HG03469 (cell line): ENCODE data around the gene LIPA.
"Not testable (repeated sequence)": the region's sequence is repeated elsewhere in the genome, so short reads cannot be mapped to it uniquely, and the experiment has no call there.

ENCODE experiments used
- ATAC-seq: cut with Tn5 transposase; IDR thresholded peaks from one replicate; pipeline ENCODE4 v1.9.1; 2021; ENCODE audit warnings: mild to moderate bottlenecking, moderate library complexity, moderate number of reproducible peaks; ENCODE audit not compliant: unreplicated experiment

LIPA gene

DNA sequence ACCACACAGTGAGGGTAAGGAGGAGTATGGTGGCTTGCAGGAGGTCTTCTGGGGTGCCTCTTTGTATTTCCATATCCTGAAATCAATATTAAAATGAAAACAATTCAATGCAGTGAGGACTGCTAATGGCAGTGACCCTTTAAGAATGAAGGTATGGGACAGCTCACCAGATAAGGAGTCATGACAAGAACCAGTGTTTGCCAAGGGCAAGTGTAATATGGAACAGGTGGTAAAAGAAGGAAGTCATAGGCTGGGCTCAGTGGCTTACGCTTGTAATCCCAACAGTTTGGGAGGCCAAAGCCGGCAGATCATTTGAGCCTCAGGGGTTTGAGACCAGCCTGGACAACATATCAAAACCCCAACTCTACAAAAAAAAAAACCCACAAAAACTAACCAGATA is 20.0 kb upstream of the LIPA start:
- ATAC-seq, result no peak

- no peak for ATAC-seq
Observed at GRCh38 chr10:89270153-89270483, 18.5 kb upstream of the LIPA start.

- no peak for ATAC-seq
Observed at GRCh38 chr10:89269433-89270152, 18.0 kb upstream of the LIPA start.

GRCh38 chr10:89266721-89267453 is 15.3 kb upstream of the LIPA start:
- no peak for ATAC-seq

DNA sequence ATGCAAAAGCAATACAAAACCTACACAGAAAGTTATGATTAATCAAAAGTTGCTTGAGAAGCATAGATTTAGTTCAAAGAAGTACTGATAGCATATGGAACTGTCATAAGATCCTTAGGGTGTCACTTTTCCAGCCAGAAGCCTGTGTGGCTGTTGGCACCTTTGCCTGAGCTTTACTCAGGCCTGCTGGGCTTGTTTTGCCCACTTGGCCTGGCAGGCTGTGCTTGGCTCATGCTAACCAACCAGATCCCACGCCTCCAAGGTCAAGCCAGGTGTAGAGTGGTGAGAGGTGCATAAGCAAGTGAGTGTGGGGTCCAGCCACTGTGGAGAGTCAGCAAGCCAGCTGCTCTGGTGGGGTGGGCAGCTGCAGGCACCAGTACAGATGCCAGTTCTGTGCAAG is 12.0 kb upstream of the LIPA start:
- ATAC-seq, result no peak

DNA sequence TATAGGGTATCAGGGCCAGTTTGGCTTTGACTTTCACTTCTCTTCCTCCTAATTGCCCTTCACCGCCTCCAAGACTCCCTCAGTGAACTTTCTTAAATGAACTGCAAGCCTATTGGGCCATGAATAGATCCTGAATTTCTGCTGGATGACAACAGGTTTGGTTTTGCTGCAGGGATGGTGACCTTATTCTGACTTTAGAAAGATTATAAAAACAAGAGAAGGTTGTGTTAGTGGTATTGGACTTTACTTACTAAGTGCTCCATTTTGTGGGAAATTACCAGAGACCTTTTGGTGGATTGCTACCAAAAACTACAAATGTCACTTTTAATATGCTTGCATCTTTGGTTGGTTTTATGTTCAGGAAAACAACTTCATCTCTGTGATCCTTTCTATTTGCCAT is 11.5 kb upstream of the LIPA start:
- ATAC-seq, result no peak

DNA sequence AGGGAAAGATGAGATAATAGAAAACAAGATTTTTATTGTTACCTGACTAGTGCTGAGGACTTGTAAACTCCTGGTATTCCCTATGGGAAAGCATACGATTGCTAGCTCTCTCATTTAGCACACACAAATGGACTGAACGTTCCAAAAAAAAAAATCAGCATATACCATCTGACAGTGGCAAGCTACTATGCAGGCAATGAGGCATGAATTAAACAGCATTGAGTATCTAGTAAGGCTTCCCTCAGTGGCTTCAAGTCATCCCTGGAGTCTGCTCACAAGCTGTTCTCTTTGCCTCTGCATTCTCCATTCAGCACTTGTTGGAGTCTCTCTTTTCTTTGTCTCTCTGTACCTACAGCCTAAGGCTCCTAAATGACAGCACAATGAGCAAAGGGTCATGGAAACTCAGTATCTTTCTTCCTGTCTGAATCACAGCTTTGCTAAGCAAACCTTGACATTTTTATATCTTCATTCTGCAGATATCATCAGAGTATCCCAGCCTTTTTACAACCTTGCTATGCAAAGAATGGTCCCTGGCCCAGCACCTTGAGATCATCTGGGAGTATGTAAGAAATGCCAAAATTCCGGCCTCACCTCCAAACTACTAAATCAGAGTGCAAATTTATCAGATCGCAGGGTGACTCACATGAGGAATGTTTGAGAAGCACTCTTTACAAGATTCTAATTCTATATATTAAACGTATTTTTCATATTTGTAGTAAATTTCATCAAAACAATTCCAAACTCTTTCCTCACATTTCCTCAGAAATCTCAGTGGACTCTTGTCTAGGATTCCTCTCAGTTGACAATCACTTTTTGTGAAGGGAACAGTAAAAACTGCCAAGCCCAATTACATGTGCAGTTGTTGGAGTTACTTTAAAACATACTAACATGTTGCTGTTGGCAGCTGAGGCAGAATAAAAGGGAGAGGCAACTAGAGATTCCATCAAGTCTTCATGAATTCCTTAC is 10.8 kb upstream of the LIPA start:
- no peak for ATAC-seq

- ATAC-seq, result no peak
Observed at GRCh38 chr10:89258881-89259280, 7.3 kb upstream of the LIPA start.

DNA sequence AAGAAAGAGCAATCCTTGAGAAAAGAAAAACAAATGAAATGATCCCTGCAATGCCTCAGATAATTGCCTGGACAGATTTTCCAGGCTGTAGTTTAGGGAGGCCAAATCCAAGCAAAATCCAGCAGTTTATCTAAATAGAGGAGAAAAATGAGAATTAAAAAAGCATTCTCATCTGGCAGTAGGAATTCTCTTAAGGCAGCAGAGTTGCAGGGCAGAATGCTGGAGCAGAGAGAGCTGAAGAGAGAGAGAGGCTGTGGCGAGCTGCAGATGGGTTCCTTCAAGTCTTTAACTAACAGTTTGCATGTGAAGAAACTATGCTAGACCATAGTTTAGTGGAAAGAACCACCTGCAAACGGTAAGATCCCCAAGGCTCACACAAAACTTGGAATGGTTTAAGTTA is 6.0 kb upstream of the LIPA start:
- no peak for ATAC-seq

GRCh38 chr10:89256962-89257361 is 5.4 kb upstream of the LIPA start:
- ATAC-seq, result no peak

DNA sequence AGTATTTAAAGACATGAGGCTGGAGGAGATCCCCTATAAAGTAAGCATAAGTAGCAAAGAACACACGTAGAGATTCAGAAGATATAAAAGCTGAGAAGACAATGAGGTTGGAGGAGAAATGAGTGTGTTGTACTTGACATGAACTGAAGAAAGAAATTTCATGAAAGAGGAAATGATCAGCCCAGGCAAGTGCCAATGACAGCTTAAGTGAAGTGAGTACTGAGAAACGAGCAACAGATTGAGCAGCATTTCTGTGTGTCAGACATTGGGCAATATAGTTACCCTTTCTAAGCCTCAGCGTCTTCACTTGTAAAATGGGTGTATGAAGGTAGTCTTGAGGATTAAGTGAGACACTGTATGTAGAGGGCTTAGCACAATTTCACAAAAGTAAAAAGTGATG is 4.8 kb upstream of the LIPA start:
- no peak for ATAC-seq

DNA sequence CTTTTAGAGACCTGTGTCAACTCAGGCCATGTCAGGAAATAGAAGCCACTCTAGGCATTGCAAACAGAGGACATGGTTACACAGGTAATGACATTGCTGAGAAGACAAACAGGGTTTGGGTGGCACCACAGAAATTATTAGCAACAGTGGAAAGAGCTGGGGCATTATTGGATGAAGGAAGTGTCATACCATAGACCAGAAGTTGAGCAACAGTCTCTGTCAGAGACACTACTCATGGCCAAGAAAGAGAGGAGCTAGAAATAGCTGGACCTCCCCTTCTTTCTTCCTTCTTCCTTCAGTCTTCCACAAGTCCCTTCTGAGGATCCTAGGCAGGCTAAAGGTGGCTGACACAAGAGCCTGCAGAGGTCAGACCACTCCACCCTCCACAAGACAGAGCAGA is 4.2 kb upstream of the LIPA start:
- no peak for ATAC-seq

GRCh38 chr10:89255091-89255579 is 3.6 kb upstream of the LIPA start:
- not testable (repeated sequence) for ATAC-seq

GRCh38 chr10:89252225-89252585 is 630 bp upstream of the LIPA start:
- no peak for ATAC-seq

- ATAC-seq, result no peak
Observed at GRCh38 chr10:89250865-89251408, 638 bp downstream of the LIPA start.

GRCh38 chr10:89248990-89249389 is 2.6 kb downstream of the LIPA start:
- no peak for ATAC-seq

DNA sequence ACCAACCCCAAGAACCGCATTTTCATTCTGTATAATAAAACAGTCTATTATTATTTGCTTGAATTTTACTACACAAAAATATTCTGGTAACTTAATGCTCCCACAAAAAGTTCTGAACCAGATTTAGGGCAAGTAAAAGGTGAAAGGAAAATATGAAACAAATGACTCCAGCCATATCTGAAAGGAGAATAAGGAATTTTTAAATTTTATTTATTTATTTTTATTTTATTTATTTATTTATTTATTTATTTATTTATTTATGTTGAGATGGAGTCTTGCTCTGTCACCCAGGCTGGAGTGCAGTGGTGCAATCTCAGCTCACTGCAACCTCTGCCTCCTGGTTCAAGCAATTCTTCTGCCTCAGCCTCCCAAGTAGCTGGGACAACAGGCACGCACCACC is 4.0 kb downstream of the LIPA start:
- not testable (repeated sequence) for ATAC-seq

DNA sequence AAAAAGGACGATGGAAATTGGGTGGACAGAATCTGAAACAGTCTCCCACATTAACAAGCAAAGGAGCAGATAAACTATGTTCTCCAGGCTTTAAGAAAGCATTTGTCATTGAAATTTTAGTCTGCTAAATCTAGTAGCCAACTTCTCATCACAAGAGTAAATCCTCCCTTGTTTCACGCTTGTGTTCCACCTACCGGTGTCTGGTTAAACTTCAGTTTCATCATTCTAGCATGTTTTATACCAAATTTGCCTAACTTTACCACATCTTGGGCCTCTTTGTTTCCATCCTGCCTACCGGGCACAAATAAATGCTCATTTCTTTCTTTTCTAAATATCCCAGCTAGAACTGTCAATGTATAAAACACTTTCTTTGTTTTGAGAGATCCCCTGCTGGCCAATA is 5.8 kb downstream of the LIPA start:
- no peak for ATAC-seq

DNA sequence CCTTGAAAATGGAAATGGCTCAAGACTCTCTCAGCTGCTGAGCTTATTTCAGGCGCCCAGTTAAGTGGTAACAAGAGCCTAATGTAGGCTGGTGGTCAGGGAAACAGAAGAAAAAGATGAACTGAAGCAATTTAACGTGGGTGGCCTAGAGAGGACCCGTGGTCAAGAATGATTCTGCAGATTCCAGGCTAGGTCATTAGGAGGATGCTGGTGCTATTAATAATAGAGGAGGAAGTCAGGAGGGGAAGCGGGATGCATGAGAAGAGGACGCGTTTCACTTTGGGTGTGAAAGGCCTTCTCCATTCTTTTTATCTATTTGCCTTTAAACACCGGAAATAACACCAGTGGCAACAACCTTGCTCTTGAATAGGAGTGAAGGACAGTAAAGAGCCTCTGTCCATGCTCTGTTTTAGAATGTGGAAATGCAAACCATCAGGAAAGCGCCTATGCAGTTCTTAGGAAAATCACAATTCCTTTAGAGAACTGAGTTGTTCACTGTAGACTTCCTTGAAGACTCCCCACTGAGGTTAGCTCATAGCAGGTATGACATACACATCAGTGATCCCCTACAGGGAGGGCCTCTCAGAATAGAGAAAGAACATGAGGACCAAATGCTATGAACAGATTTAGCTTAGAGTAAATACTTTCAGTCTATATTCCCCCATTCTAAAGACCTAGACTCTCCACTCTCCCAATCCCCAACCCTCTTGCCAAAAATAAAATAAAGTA is 8.6 kb downstream of the LIPA start:
- ATAC-seq, result no peak

DNA sequence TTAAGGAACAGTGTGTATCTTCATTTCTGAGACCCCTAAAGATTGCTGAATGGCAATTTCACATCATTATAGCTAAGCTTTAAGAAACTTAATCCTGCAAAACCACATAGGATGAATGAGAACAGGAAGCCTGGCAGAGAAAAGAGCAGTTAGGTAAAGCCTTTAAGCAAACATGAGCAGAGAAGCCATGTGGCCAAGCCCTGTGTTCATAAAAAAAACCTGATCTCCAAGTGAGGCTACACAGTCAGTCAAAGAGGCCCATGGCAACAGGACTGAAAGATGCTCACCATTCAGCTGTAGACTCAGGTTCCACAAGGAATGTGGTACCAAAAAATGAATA is 9.3 kb downstream of the LIPA start:
- no peak for ATAC-seq
